HepG2 (cell line): ENCODE data around the gene MYL1. TPM values are rescaled to one million over a fixed set of nuclear protein-coding genes. Genes with fewer than 3 reads are reported as not detected.

Source experiments
- ATAC-seq: fragments of 200-7000 bp; cut with Tn5 transposase; 3 replicates; pipeline ENCODE4 v1.9.1; 2020; ENCODE audit warnings: mild to moderate bottlenecking, moderate library complexity
- BruUV-seq: library from RNA; stranded (reverse); fragments of 400-500 nt; replicated peaks from 2 replicates; lab custom pipeline; 2021; lab: Mats Ljungman, UMichigan
- CTCF ChIA-PET: fragments of 300-600 bp; formaldehyde crosslinking; extraction: SDS; loops from one replicate; lab custom pipeline; 2021; ENCODE audit warnings: low total read pairs, inconsistent platforms, low intra/inter-chr PET ratio; lab: Yijun Ruan, JAX
- POLR2A ChIA-PET: fragments of 350-600 bp; sonication (Branson Sonifier 250); formaldehyde crosslinking; loops from one replicate; lab custom pipeline; 2020; ENCODE audit warnings: antibody characterized with exemption, inconsistent platforms; lab: Yijun Ruan, JAX
- DNase-seq: peaks from one replicate; pipeline ENCODE4 v3.0.0-alpha.2; 2015; ENCODE audit warnings: low spot score
- FAIRE-seq: peaks from 3 replicates; lab custom pipeline; 2011; peaks lifted over from hg19 to GRCh38; lab: Jason Lieb, UNC
- H2AFZ ChIP-seq: one replicate; pipeline ENCODE4 v1.6.1; 2011; ENCODE audit warnings: low read length, inconsistent platforms
- H3K27ac ChIP-seq: fragments of 300-600 bp; 3 replicates; pipeline ENCODE4 v1.8.0; 2011; ENCODE audit warnings: mixed run types, mild to moderate bottlenecking, mixed read lengths, low read length, inconsistent platforms; ENCODE audit not compliant: insufficient read depth; ENCODE audit errors: extremely low read length
- H3K27me3 ChIP-seq, 2 experiments: fragments of 200-600 bp in 1 of 2; 2 replicates in 1 of 2; 3 replicates in 1 of 2; pipeline versions ENCODE4 v1.6.0 to v1.8.0; 2011; ENCODE audit warnings: low read length in 2 of 2, mild to moderate bottlenecking in 2 of 2, moderate library complexity in 2 of 2, inconsistent platforms in 1 of 2; ENCODE audit not compliant: insufficient read depth in 2 of 2, control insufficient read depth in 1 of 2
- H3K36me3 ChIP-seq, 2 experiments: fragments of 200-600 bp in 1 of 2; replicated peaks in 1 of 2; 2 replicates in 1 of 2; 3 replicates in 1 of 2; pipeline versions ENCODE4 v1.5.1 to v1.8.0; 2011; ENCODE audit warnings: low read length in 2 of 2, inconsistent platforms in 1 of 2; ENCODE audit not compliant: insufficient read depth in 2 of 2, control insufficient read depth in 1 of 2
- H3K4me1 ChIP-seq: 2 replicates; pipeline ENCODE4 v1.5.1; 2012; ENCODE audit warnings: low read length, inconsistent platforms; ENCODE audit not compliant: insufficient read depth
- H3K4me2 ChIP-seq: 2 replicates; pipeline ENCODE4 v1.6.0; 2011; ENCODE audit warnings: low read depth, low read length, inconsistent platforms
- H3K4me3 ChIP-seq, 3 experiments: fragments of 200-600 bp in 1 of 3; sonication (generic), shearing (Covaris generic) in 1 of 3; replicated peaks in 1 of 3; 2 replicates each; pipeline ENCODE4 v1.5.1; 2011 to 2016; ENCODE audit warnings: low read length in 3 of 3, inconsistent platforms in 2 of 3, low read depth in 2 of 3, mild to moderate bottlenecking in 2 of 3, control low read depth in 1 of 3, mixed read lengths in 1 of 3; ENCODE audit not compliant: insufficient read depth in 1 of 3
- H3K79me2 ChIP-seq: one replicate; pipeline ENCODE4 v1.6.1; 2011; ENCODE audit warnings: low read length, inconsistent platforms; ENCODE audit not compliant: insufficient read depth
- H3K9ac ChIP-seq: 2 replicates; pipeline ENCODE4 v1.6.0; 2011; ENCODE audit warnings: mild to moderate bottlenecking, low read depth, low read length, inconsistent platforms; ENCODE audit not compliant: insufficient read depth
- H3K9me3 ChIP-seq: 2 replicates; pipeline ENCODE4 v1.5.1; 2012; ENCODE audit warnings: mild to moderate bottlenecking, low read length
- H4K20me1 ChIP-seq: 2 replicates; pipeline ENCODE4 v1.6.0; 2011; ENCODE audit warnings: inconsistent platforms, mild to moderate bottlenecking, low read length, moderate library complexity; ENCODE audit not compliant: insufficient read depth
- HMGXB3 ChIP-seq: sonication (generic); formaldehyde crosslinking; IDR thresholded peaks from 2 replicates; pipeline ENCODE4 v1.4.0; 2020; ENCODE audit warnings: missing genetic modification reagents, borderline replicate concordance
- ISL2 ChIP-seq: sonication (generic); formaldehyde crosslinking; IDR thresholded peaks from 2 replicates; pipeline ENCODE4 v1.5.0; 2020; ENCODE audit warnings: missing genetic modification reagents
- NFKB2 ChIP-seq: sonication (generic); formaldehyde crosslinking; IDR thresholded peaks from 2 replicates; pipeline ENCODE4 v1.4.0; 2020; ENCODE audit warnings: missing genetic modification reagents, borderline replicate concordance
- PHF20 ChIP-seq: sonication (generic); formaldehyde crosslinking; IDR thresholded peaks from 2 replicates; pipeline ENCODE4 v1.5.0; 2020; ENCODE audit warnings: mild to moderate bottlenecking, missing genetic modification reagents
- REST ChIP-seq, 2 experiments: IDR thresholded peaks; 2 replicates each; pipeline ENCODE4 v1.6.1; 2011 to 2012; ENCODE audit warnings: low read length in 2 of 2, borderline replicate concordance in 1 of 2, low read depth in 1 of 2, mild to moderate bottlenecking in 1 of 2, moderate library complexity in 1 of 2
- ZNF772 ChIP-seq: sonication (generic); formaldehyde crosslinking; IDR thresholded peaks from 2 replicates; pipeline ENCODE4 v1.5.0; 2020; ENCODE audit warnings: mild to moderate bottlenecking, missing genetic modification reagents
- ZNF883 ChIP-seq: sonication (generic); formaldehyde crosslinking; IDR thresholded peaks from 2 replicates; pipeline ENCODE4 v1.5.1; 2020; ENCODE audit warnings: mild to moderate bottlenecking, missing genetic modification reagents; ENCODE audit errors: not compliant biosample characterization
- in situ Hi-C: cut with HindIII; loops from 2 replicates; pipeline ENCODE4 v1.10.0; 2017; ENCODE audit warnings: low pct_unique_long_range_greater_than_20kb; ENCODE audit not compliant: extremely low pct_ligation_motif_present
- intact Hi-C: fragments of 100-400 bp; cut with micrococcal nuclease; formaldehyde crosslinking; loops from one replicate; pipeline ENCODE4 v1.10.0; 2022; ENCODE audit not compliant: unreplicated experiment
- polyA plus RNA-seq, 8 experiments: library from polyadenylated mRNA; depleted of rRNA in 3 of 8; stranded (reverse) in 7 of 8; unstranded in 1 of 8; fragments of >200 nt; fragmentation: Illumina TruSeq in 4 of 8; extraction: Trizol in 4 of 8; gene quantifications; 2 replicates each; pipeline versions ENCODE4 v1.2.1 to v1.2.3, GENCODE V29; 2011 to 2016; ENCODE audit warnings: low read depth in 4 of 8, missing spikeins in 1 of 8, mixed read lengths in 1 of 8; ENCODE audit not compliant: insufficient read depth in 1 of 8
- total RNA-seq, 5 experiments: library from RNA; depleted of rRNA; stranded (reverse); fragments of >200 nt; fragmentation: Illumina TruSeq; extraction: Trizol; gene quantifications; 2 replicates each; pipeline ENCODE4 v1.2.3, GENCODE V29; 2016; ENCODE audit warnings: low read depth in 1 of 5
- TF ChIP-seq, protein P1 (sequence below): sonication (generic); formaldehyde crosslinking; IDR thresholded peaks from 2 replicates; pipeline ENCODE4 v1.4.0; 2020; ENCODE audit warnings: mild to moderate bottlenecking, missing genetic modification reagents

MYL1 gene
- total and polyA plus RNA-seq, 2 of the 13 experiments (the other 11 are each of a cell fraction or from before 2014, with no cell fraction given), result not detected

- intact Hi-C loops, result no loop called here
- Histone ChIP-seq H3K9me3 (no peaks in the 10 kb centered on the region), H3K79me2 (no peaks in the 10 kb centered on the region), H4K20me1 (no peaks in the 10 kb centered on the region), H2AFZ (no peak overlapping the region), H3K4me1 (no peaks in the 10 kb centered on the region), H3K27me3 (no peaks in the 10 kb centered on the region), H3K27ac (no peak overlapping the region), H3K4me3 (no peak overlapping the region), H3K4me2 (no peak overlapping the region), H3K36me3 (no peaks in the 10 kb centered on the region), H3K9ac (no peak overlapping the region)
- CTCF ChIA-PET, result no interaction called here
- ATAC-seq (no peak), DNase-seq (no peak), FAIRE-seq (no peak)
- POLR2A ChIA-PET, result no interaction called here
- BruUV-seq, result no TSS peak
- in situ Hi-C loops, result no loop called here
- TF ChIP-seq ZNF883 (CRISPR knock-in tag) (no peak), NFKB2 (CRISPR knock-in tag) (no peak), ISL2 (CRISPR knock-in tag) (no peak), PHF20 (CRISPR knock-in tag) (no peak), ZNF772 (CRISPR knock-in tag) (no peak), HMGXB3 (CRISPR knock-in tag) (no peak), REST (IDR thresholded peaks at IDR 0.05; ENCODE audit: borderline replicate concordance in 1 of 2, low read depth in 1 of 2, low read length in 2 of 2) (no peak)
- TF ChIP-seq, protein P1, sequence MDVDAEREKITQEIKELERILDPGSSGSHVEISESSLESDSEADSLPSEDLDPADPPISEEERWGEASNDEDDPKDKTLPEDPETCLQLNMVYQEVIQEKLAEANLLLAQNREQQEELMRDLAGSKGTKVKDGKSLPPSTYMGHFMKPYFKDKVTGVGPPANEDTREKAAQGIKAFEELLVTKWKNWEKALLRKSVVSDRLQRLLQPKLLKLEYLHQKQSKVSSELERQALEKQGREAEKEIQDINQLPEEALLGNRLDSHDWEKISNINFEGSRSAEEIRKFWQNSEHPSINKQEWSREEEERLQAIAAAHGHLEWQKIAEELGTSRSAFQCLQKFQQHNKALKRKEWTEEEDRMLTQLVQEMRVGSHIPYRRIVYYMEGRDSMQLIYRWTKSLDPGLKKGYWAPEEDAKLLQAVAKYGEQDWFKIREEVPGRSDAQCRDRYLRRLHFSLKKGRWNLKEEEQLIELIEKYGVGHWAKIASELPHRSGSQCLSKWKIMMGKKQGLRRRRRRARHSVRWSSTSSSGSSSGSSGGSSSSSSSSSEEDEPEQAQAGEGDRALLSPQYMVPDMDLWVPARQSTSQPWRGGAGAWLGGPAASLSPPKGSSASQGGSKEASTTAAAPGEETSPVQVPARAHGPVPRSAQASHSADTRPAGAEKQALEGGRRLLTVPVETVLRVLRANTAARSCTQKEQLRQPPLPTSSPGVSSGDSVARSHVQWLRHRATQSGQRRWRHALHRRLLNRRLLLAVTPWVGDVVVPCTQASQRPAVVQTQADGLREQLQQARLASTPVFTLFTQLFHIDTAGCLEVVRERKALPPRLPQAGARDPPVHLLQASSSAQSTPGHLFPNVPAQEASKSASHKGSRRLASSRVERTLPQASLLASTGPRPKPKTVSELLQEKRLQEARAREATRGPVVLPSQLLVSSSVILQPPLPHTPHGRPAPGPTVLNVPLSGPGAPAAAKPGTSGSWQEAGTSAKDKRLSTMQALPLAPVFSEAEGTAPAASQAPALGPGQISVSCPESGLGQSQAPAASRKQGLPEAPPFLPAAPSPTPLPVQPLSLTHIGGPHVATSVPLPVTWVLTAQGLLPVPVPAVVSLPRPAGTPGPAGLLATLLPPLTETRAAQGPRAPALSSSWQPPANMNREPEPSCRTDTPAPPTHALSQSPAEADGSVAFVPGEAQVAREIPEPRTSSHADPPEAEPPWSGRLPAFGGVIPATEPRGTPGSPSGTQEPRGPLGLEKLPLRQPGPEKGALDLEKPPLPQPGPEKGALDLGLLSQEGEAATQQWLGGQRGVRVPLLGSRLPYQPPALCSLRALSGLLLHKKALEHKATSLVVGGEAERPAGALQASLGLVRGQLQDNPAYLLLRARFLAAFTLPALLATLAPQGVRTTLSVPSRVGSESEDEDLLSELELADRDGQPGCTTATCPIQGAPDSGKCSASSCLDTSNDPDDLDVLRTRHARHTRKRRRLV (CRISPR knock-in tag), result no peak
These were observed 55.3 kb downstream of the MYL1 start for GRCh38 chr2:210259687-210260086.
